Endothelial cell of umbilical vein (primary cell): ENCODE data around the gene MKNK1. TPM values are rescaled to one million over a fixed set of nuclear protein-coding genes. Genes with fewer than 3 reads are reported as not detected.

Experiments
- BruUV-seq: library from RNA; stranded (reverse); fragments of 400-500 nt; replicated peaks from 2 replicates; lab custom pipeline; 2021; lab: Mats Ljungman, UMichigan
- CTCF ChIA-PET: fragments of 300-600, 350-600 bp; sonication (Branson Sonifier 250); formaldehyde crosslinking; loops from one replicate; lab custom pipeline; 2021; ENCODE audit warnings: antibody characterized with exemption, inconsistent platforms; lab: Charles Lee
- POLR2A ChIA-PET: fragments of 300-600, 350-600 bp; sonication (Branson Sonifier 250); formaldehyde crosslinking; loops from one replicate; lab custom pipeline; 2021; ENCODE audit warnings: antibody characterized with exemption, inconsistent platforms; lab: Charles Lee
- DNase-seq: peaks from one replicate; pipeline ENCODE4 v3.0.0-alpha.2; 2011; ENCODE audit warnings: low read depth, low spot score
- FAIRE-seq: peaks from 2 replicates; lab custom pipeline; 2011; peaks lifted over from hg19 to GRCh38; lab: Jason Lieb, UNC
- H2AFZ ChIP-seq: 2 replicates; pipeline ENCODE4 v1.6.0; 2012; ENCODE audit warnings: low read depth, low read length, control low read depth, inconsistent platforms
- H3K27ac ChIP-seq: 2 replicates; pipeline ENCODE4 v1.5.1; 2011; ENCODE audit warnings: low read depth, mild to moderate bottlenecking, control low read depth, low read length, moderate library complexity; ENCODE audit not compliant: insufficient read depth
- H3K27me3 ChIP-seq, 2 experiments: 2 replicates each; pipeline versions ENCODE4 v1.6.0 to v1.6.1; 2011; ENCODE audit warnings: low read length in 2 of 2, mixed read lengths in 1 of 2; ENCODE audit not compliant: control insufficient read depth in 2 of 2, insufficient read depth in 2 of 2
- H3K36me3 ChIP-seq, 2 experiments: 2 replicates in 1 of 2; 3 replicates in 1 of 2; pipeline ENCODE4 v1.5.1; 2011; ENCODE audit warnings: low read length in 2 of 2, mild to moderate bottlenecking in 1 of 2, moderate library complexity in 1 of 2; ENCODE audit not compliant: control insufficient read depth in 2 of 2, insufficient read depth in 2 of 2; ENCODE audit errors: extremely low read depth in 1 of 2
- H3K4me1 ChIP-seq: 3 replicates; pipeline ENCODE4 v1.5.1; 2011; ENCODE audit warnings: mild to moderate bottlenecking, low read length; ENCODE audit not compliant: control insufficient read depth, insufficient read depth; ENCODE audit errors: extremely low read depth
- H3K4me2 ChIP-seq: 2 replicates; pipeline ENCODE4 v1.6.1; 2011; ENCODE audit warnings: low read length, control low read depth, mixed read lengths; ENCODE audit not compliant: insufficient read depth
- H3K4me3 ChIP-seq, 3 experiments: fragments of 200-600 bp in 1 of 3; sonication (generic), shearing (Covaris generic) in 1 of 3; replicated peaks in 1 of 3; 2 replicates each; pipeline ENCODE4 v1.5.1; 2011 to 2016; ENCODE audit warnings: control low read depth in 3 of 3, low read length in 3 of 3, mild to moderate bottlenecking in 2 of 3, inconsistent platforms in 1 of 3, low read depth in 1 of 3, moderate library complexity in 1 of 3; ENCODE audit not compliant: insufficient read depth in 1 of 3
- H3K79me2 ChIP-seq: 2 replicates; pipeline ENCODE4 v1.6.0; 2012; ENCODE audit warnings: low read length, inconsistent platforms; ENCODE audit not compliant: control insufficient read depth, insufficient read depth
- H3K9ac ChIP-seq: replicated peaks from 2 replicates; pipeline ENCODE3; 2011; ENCODE audit warnings: low read length, control low read depth; ENCODE audit not compliant: insufficient read depth; ENCODE audit errors: extremely low read depth
- H3K9me1 ChIP-seq: replicated peaks from 3 replicates; pipeline ENCODE4 v1.6.0; 2011; ENCODE audit warnings: mild to moderate bottlenecking, low read length; ENCODE audit not compliant: control insufficient read depth, insufficient read depth; ENCODE audit errors: extremely low read depth
- H3K9me3 ChIP-seq: replicated peaks from 2 replicates; pipeline ENCODE4 v1.5.1; 2012; ENCODE audit warnings: low read length, inconsistent platforms; ENCODE audit not compliant: control insufficient read depth, insufficient read depth
- H4K20me1 ChIP-seq: replicated peaks from 2 replicates; pipeline ENCODE3; 2011; ENCODE audit warnings: mild to moderate bottlenecking, low read length; ENCODE audit not compliant: control insufficient read depth, insufficient read depth; ENCODE audit errors: extremely low read depth
- EZH2 ChIP-seq: IDR thresholded peaks from 2 replicates; pipeline ENCODE4 v1.6.1; 2012; ENCODE audit warnings: borderline replicate concordance, low read depth, mild to moderate bottlenecking, moderate library complexity, low read length, inconsistent platforms; ENCODE audit not compliant: severe bottlenecking
- FOS ChIP-seq: IDR thresholded peaks from 2 replicates; pipeline ENCODE4 v1.6.1; 2011; ENCODE audit warnings: mild to moderate bottlenecking, low read length, moderate library complexity, borderline replicate concordance; ENCODE audit not compliant: insufficient read depth
- GATA2 ChIP-seq: IDR thresholded peaks from 2 replicates; pipeline ENCODE4 v1.7.0; 2011; ENCODE audit warnings: low read depth, mild to moderate bottlenecking, moderate library complexity, mixed read lengths, low read length; ENCODE audit not compliant: insufficient read length, insufficient read depth
- JUN ChIP-seq: IDR thresholded peaks from 2 replicates; pipeline ENCODE4 v1.6.1; 2011; ENCODE audit warnings: borderline replicate concordance, low read depth; ENCODE audit not compliant: insufficient read length, insufficient read depth
- MYC ChIP-seq: IDR thresholded peaks from one replicate; pipeline ENCODE4 v1.6.1; 2011; ENCODE audit warnings: mild to moderate bottlenecking, low read depth, low read length
- POLR2A ChIP-seq: IDR thresholded peaks from 2 replicates; pipeline ENCODE4 v1.6.1; 2012; ENCODE audit warnings: low read depth, mild to moderate bottlenecking, control low read depth, low read length
- POLR2AphosphoS5 ChIP-seq: IDR thresholded peaks from 2 replicates; pipeline ENCODE4 v1.6.1; 2012; ENCODE audit warnings: low read depth, mild to moderate bottlenecking, control low read depth, low read length, moderate library complexity; ENCODE audit not compliant: insufficient read depth
- dilution Hi-C: fragments of 300-500 bp; cut with MboI; formaldehyde crosslinking; loops from one replicate; pipeline ENCODE4 v1.15.0; 2019; ENCODE audit warnings: low sequenced_read_pairs; ENCODE audit not compliant: extremely low pct_ligation_motif_present
- intact Hi-C: fragments of 100-400 bp; cut with micrococcal nuclease; formaldehyde crosslinking; loops from one replicate; pipeline ENCODE4 v1.10.0; 2022
- polyA plus RNA-seq, 4 experiments: library from polyadenylated mRNA; depleted of rRNA in 3 of 4; stranded (reverse) in 3 of 4; unstranded in 1 of 4; fragments of >200 nt; gene quantifications; 2 replicates each; pipeline versions ENCODE4 v1.2.1 to v1.2.3, GENCODE V29; 2011 to 2012; ENCODE audit warnings: missing spikeins in 1 of 4
- total RNA-seq: library from RNA; stranded (reverse); gene quantifications from 2 replicates; pipeline ENCODE4 v1.2.3, GENCODE V29; 2021
- TF ChIP-seq, protein P1 (sequence below): IDR thresholded peaks from 2 replicates; pipeline ENCODE4 v1.6.1; 2011; ENCODE audit not compliant: insufficient read depth, insufficient read length
- TF ChIP-seq, protein P2 (sequence below), 2 donors: IDR thresholded peaks; 1 replicate in 1 of 2; 2 replicates in 1 of 2; pipeline ENCODE4 v1.5.1; 2011; ENCODE audit warnings: low read length in 2 of 2, mild to moderate bottlenecking in 2 of 2, moderate library complexity in 2 of 2, control low read depth in 1 of 2, inconsistent platforms in 1 of 2, low read depth in 1 of 2; ENCODE audit not compliant: insufficient read depth in 1 of 2; ENCODE audit errors: extremely low read depth in 1 of 2

MKNK1 gene
- total and polyA plus RNA-seq, 2 donors (not counting 3 experiments of a cell fraction or from before 2014, with no cell fraction given), result 32.9 to 42.6 TPM

DNA sequence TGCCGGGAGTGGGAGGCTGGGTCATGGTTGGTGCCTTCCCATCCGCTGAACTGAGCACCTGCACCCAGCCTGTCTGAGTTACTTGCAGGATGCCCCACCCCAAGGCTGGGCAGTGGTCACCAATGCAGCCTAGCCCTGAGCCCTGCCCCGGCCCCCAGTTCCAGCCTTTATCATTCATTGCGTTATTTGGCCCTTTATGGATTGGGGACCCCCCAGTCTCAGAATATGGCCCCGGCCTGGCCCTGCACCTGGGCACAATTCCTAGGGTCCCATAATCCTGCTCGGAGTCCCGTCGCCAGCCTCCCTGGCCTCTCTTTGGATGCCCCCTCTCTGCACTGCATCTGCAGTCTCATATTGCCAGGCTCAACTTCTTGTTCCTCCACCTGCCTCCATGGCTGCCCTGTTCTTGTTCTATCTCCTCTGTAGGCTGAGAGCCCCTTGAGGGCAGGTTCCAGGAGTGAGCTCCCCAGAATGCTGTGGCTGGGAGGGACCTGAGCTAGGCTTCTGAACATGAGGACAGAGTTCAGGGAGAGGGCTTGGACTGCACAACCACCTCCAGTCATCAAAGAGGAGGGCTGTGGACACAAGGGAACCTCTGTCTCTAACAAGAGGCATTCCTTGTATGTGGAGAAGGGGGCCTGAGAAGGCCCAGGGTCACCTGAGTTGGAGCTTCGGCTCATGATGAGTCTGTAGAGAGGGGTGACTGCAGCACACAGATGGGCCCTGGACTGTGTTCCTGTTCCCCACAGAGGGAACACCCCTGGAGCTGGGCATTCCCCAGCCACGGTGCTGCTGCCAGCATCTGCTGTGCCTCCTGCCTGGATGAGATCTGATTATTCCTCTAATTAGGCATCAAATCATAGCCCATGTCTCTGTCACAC, 51.5 kb downstream of the MKNK1 start:
- CTCF ChIA-PET, result interaction anchor here (2.0 to 2.2 kb wide), 2 partner anchors 19 to 172 kb away, joined by 5 to 8 read pairs; no protein-coding TSS in a partner anchor
- Histone ChIP-seq H3K9me3 (no peaks in the 10 kb centered on the region), H3K9me1 (no peaks in the 10 kb centered on the region), H2AFZ (no peak overlapping the region), H3K27ac (no peak overlapping the region), H4K20me1 (no peaks in the 10 kb centered on the region), H3K79me2 (no peaks in the 10 kb centered on the region), H3K27me3 (peaks cover 12 to 13% of the 10 kb centered on the region in 2 experiments), H3K4me2 (no peak overlapping the region), H3K9ac (no peak overlapping the region), H3K36me3 (no peaks in the 10 kb centered on the region), H3K4me1 (no peaks in the 10 kb centered on the region), H3K4me3 (no peak overlapping the region)
- DNase-seq (no peak), FAIRE-seq (no peak)
- intact Hi-C loops, result no loop called here
- POLR2A ChIA-PET, result no interaction called here
- BruUV-seq, result no TSS peak
- dilution Hi-C loops, result no loop called here
- TF ChIP-seq POLR2AphosphoS5 (no peak), POLR2A (no peak), EZH2 (no peak), GATA2 (no peak), MYC (no peak), FOS (no peak), JUN (no peak)
- TF ChIP-seq, protein P1, sequence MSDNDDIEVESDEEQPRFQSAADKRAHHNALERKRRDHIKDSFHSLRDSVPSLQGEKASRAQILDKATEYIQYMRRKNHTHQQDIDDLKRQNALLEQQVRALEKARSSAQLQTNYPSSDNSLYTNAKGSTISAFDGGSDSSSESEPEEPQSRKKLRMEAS, result no peak
- TF ChIP-seq, protein P2, sequence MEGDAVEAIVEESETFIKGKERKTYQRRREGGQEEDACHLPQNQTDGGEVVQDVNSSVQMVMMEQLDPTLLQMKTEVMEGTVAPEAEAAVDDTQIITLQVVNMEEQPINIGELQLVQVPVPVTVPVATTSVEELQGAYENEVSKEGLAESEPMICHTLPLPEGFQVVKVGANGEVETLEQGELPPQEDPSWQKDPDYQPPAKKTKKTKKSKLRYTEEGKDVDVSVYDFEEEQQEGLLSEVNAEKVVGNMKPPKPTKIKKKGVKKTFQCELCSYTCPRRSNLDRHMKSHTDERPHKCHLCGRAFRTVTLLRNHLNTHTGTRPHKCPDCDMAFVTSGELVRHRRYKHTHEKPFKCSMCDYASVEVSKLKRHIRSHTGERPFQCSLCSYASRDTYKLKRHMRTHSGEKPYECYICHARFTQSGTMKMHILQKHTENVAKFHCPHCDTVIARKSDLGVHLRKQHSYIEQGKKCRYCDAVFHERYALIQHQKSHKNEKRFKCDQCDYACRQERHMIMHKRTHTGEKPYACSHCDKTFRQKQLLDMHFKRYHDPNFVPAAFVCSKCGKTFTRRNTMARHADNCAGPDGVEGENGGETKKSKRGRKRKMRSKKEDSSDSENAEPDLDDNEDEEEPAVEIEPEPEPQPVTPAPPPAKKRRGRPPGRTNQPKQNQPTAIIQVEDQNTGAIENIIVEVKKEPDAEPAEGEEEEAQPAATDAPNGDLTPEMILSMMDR (IDR thresholded peaks at IDR 0.05; ENCODE audit: extremely low read depth in 1 of 2, insufficient read depth in 1 of 2, low read depth in 1 of 2, low read length in 2 of 2), result no peak
